Naive thymus-derived CD4-positive, alpha-beta T cell (primary cell): ENCODE data around the gene ABCC2. TPM values are rescaled to one million over a fixed set of nuclear protein-coding genes. Genes with fewer than 3 reads are reported as not detected.
"Not testable (repeated sequence)": the region's sequence is repeated elsewhere in the genome, so short reads cannot be mapped to it uniquely, and the experiment has no call there.

Experiments used
- ATAC-seq: fragments of 150-1000 bp; cut with Tn5 transposase; 2 replicates; pipeline ENCODE4 v1.10.0; 2021; ENCODE audit warnings: mild to moderate bottlenecking, moderate library complexity
- CTCF ChIA-PET: fragments of 350-600 bp; sonication (Branson Sonifier 250); formaldehyde crosslinking; loops from one replicate; lab custom pipeline; 2021; ENCODE audit warnings: antibody characterized with exemption; lab: Charles Lee
- POLR2A ChIA-PET: fragments of 350-600 bp; sonication (Branson Sonifier 250); formaldehyde crosslinking; loops from one replicate; lab custom pipeline; 2021; ENCODE audit warnings: antibody characterized with exemption, inconsistent platforms; lab: Charles Lee
- DNase-seq, 9 donors: peaks; one replicate each; pipeline versions ENCODE4 v3.0.0 to v3.0.0-alpha.2; 2020 to 2022; ENCODE audit warnings: mixed read lengths in 1 of 9
- H3K27ac ChIP-seq: one replicate; pipeline ENCODE4 v1.7.0; 2013; ENCODE audit warnings: mild to moderate bottlenecking, low read depth, low read length, moderate library complexity
- H3K27me3 ChIP-seq, 2 donors: one replicate each; pipeline ENCODE4 v1.7.0; 2013; ENCODE audit warnings: low read length in 2 of 2, mild to moderate bottlenecking in 2 of 2, moderate library complexity in 2 of 2; ENCODE audit not compliant: control insufficient read depth in 2 of 2, insufficient read depth in 2 of 2
- H3K36me3 ChIP-seq, 3 experiments: 1 replicate in 2 of 3; 2 replicates in 1 of 3; pipeline ENCODE4 v1.7.0; 2013; ENCODE audit warnings: low read length in 3 of 3, mild to moderate bottlenecking in 3 of 3, moderate library complexity in 1 of 3; ENCODE audit not compliant: insufficient read depth in 3 of 3, control insufficient read depth in 2 of 3
- H3K4me1 ChIP-seq, 2 donors: one replicate each; pipeline ENCODE4 v1.7.0; 2013; ENCODE audit warnings: low read length in 2 of 2, mild to moderate bottlenecking in 2 of 2, moderate library complexity in 1 of 2; ENCODE audit not compliant: control insufficient read depth in 2 of 2, insufficient read depth in 2 of 2
- H3K4me3 ChIP-seq: 2 replicates; pipeline ENCODE4 v1.7.0; 2013; ENCODE audit warnings: mild to moderate bottlenecking, low read length
- H3K9me3 ChIP-seq, 3 experiments: 1 replicate in 2 of 3; 2 replicates in 1 of 3; pipeline ENCODE4 v1.7.0; 2013; ENCODE audit warnings: low read length in 3 of 3; ENCODE audit not compliant: control insufficient read depth in 2 of 3
- H3K27ac Mint-ChIP-seq, 9 donors: one replicate each; pipeline ENCODE4 v1.8.0; 2020 to 2022; ENCODE audit warnings: mixed read lengths in 9 of 9, mild to moderate bottlenecking in 8 of 9, moderate library complexity in 5 of 9, inconsistent platforms in 2 of 9
- H3K27me3 Mint-ChIP-seq, 5 donors: one replicate each; pipeline ENCODE4 v1.8.0; 2021 to 2022; ENCODE audit warnings: mixed read lengths in 5 of 5, mild to moderate bottlenecking in 1 of 5
- H3K36me3 Mint-ChIP-seq, 5 donors: one replicate each; pipeline ENCODE4 v1.8.0; 2020 to 2022; ENCODE audit warnings: mixed read lengths in 5 of 5, mild to moderate bottlenecking in 3 of 5, inconsistent platforms in 1 of 5
- H3K4me1 Mint-ChIP-seq, 7 donors: one replicate each; pipeline ENCODE4 v1.8.0; 2020 to 2022; ENCODE audit warnings: mixed read lengths in 7 of 7, mild to moderate bottlenecking in 3 of 7, inconsistent platforms in 1 of 7
- H3K4me3 Mint-ChIP-seq, 10 donors: one replicate each; pipeline ENCODE4 v1.8.0; 2020 to 2022; ENCODE audit warnings: mild to moderate bottlenecking in 10 of 10, mixed read lengths in 10 of 10, moderate library complexity in 6 of 10, inconsistent platforms in 2 of 10
- H3K9me3 Mint-ChIP-seq, 11 donors: one replicate each; pipeline ENCODE4 v1.8.0; 2020 to 2022; ENCODE audit warnings: mixed read lengths in 11 of 11, mild to moderate bottlenecking in 4 of 11, inconsistent platforms in 1 of 11, moderate library complexity in 1 of 11
- intact Hi-C, 2 donors: fragments of 100-400 bp; cut with micrococcal nuclease; formaldehyde crosslinking; loops; one replicate each; pipeline ENCODE4 v1.15.1; 2023
- polyA plus RNA-seq, 2 donors: library from polyadenylated mRNA; unstranded; fragments of 300-500 nt; fragmentation: Illumina TruSeq; gene quantifications; one replicate each; pipeline ENCODE4 v1.2.3, GENCODE V29; 2021
- total RNA-seq, 6 experiments: library from RNA in 5 of 6; stranded (reverse) in 5 of 6; gene quantifications; 1 replicate in 5 of 6; 2 replicates in 1 of 6; pipeline ENCODE4 v1.2.3 and lab custom pipeline; 2021 to 2026

Gene ABCC2
- total and polyA plus RNA-seq, 7 experiments from 2014 or later: 0.95 to 7.6 (median 2.8) TPM

- ChIA-PET POLR2A (no interaction called here), CTCF (no interaction called here)
- Histone ChIP-seq H3K9me3 (no peaks in the 10 kb centered on the region), H3K4me3 (no peak overlapping the region), H3K36me3 (no peaks in the 10 kb centered on the region), H3K27ac (no peak overlapping the region), H3K27me3 (no peaks in the 10 kb centered on the region), H3K4me1 (no peaks in the 10 kb centered on the region)
- no peaks in the 10 kb centered on the region for H3K9me3 Mint-ChIP-seq
- H3K4me1 Mint-ChIP-seq: peaks cover 0 to 1% (median 0%) of the 10 kb centered on the region in 7 donors
- no peak overlapping the region for H3K4me3 Mint-ChIP-seq
- H3K36me3 Mint-ChIP-seq: peaks cover 0 to 27% (median 6%) of the 10 kb centered on the region in 5 donors
- H3K27me3 Mint-ChIP-seq: no peaks in the 10 kb centered on the region
- H3K27ac Mint-ChIP-seq: no peak overlapping the region
- ATAC-seq (no peak), DNase-seq (no peak)
- intact Hi-C loops: no loop called here
These were observed 53.5 kb downstream of the ABCC2 start for GRCh38 chr10:99835947-99836346.

DNA sequence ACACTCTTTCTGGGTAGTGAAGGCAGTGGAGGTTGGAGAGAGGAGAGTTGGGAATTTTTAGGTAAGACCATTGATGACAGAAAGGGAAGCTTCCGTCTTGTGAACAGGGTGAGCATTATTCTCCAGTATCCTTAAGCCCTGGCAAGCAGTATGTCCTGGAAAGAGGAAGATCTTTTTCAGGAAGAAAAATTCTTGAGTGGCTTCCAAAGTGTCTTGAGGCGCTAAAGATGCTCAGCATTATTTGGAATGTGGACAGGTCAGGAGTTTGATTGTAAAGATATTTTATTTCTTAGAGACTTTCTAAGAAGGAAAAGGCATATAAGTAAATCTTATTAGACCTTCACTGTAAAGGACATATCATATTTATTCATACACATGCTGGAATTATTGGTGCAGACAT lies 54.3 kb downstream of the ABCC2 start:
- no peak overlapping the region for H3K27ac Mint-ChIP-seq
- Histone ChIP-seq H3K4me3 (no peak overlapping the region), H3K36me3 (no peaks in the 10 kb centered on the region), H3K4me1 (no peaks in the 10 kb centered on the region), H3K9me3 (no peaks in the 10 kb centered on the region), H3K27ac (no peak overlapping the region), H3K27me3 (no peaks in the 10 kb centered on the region)
- CTCF ChIA-PET: no interaction called here
- no peaks in the 10 kb centered on the region for H3K9me3 Mint-ChIP-seq
- H3K4me3 Mint-ChIP-seq: no peak overlapping the region
- DNase-seq: no peak
- intact Hi-C loops: no loop called here
- POLR2A ChIA-PET: no interaction called here
- H3K36me3 Mint-ChIP-seq: peaks cover 0 to 23% (median 6%) of the 10 kb centered on the region in 5 donors
- no peaks in the 10 kb centered on the region for H3K27me3 Mint-ChIP-seq
- no peak for ATAC-seq
- H3K4me1 Mint-ChIP-seq: peaks cover 0 to 1% (median 0%) of the 10 kb centered on the region in 7 donors

DNA sequence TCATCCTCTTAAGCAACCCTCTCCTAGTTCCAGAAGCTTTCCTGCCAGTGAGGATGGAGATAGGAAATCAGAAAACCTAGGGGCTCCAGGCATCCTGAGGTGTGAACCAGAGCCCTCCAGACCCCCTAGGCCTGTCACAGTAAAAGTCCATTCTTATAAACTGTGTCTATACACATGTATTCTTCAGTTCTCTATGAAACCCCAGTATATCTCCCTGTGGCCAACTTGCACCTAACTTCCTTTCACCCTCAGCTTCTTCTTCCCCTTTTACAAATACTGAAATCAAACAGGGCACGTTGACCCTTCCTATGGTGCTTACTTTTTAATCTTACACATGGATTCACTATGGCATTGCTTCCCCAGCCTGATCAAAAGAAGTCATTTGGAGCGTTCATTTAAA lies 58.4 kb downstream of the ABCC2 start:
- intact Hi-C loops: loop anchor here in 1 of 2 donors (10.0 kb wide), 1 partner anchor 384 kb away; the partner anchor contains the start of gene CHUK
- H3K4me3 Mint-ChIP-seq, H3K4me1 ChIP-seq, H3K9me3 Mint-ChIP-seq, H3K27me3 ChIP-seq, H3K27me3 Mint-ChIP-seq, H3K4me1 Mint-ChIP-seq, DNase-seq, POLR2A ChIA-PET, H3K36me3 ChIP-seq, ATAC-seq, H3K27ac ChIP-seq, H3K4me3 ChIP-seq, H3K9me3 ChIP-seq, H3K36me3 Mint-ChIP-seq: not testable (repeated sequence)
- peak overlapping the region in 1 of 9 donors; percentile 15 for H3K27ac Mint-ChIP-seq
- CTCF ChIA-PET: interaction anchor here (0.6 kb wide), 1 partner anchor 207 kb away, joined by 3 read pairs; no protein-coding TSS in a partner anchor

- Histone ChIP-seq H3K27ac (no peak overlapping the region), H3K9me3 (no peaks in the 10 kb centered on the region), H3K27me3 (no peaks in the 10 kb centered on the region), H3K4me3 (no peak overlapping the region), H3K36me3 (no peaks in the 10 kb centered on the region), H3K4me1 (peaks cover 0 to 5% of the 10 kb centered on the region in 2 donors)
- DNase-seq (no peak), ATAC-seq (no peak)
- Mint-ChIP-seq H3K9me3 (no peaks in the 10 kb centered on the region), H3K4me1 (peaks cover 0 to 8% (median 5%) of the 10 kb centered on the region in 7 donors), H3K27me3 (peaks cover 0 to 3% (median 0%) of the 10 kb centered on the region in 5 donors), H3K27ac (peak overlapping the region in 1 of 9 donors; percentile 25), H3K36me3 (peaks cover 0 to 4% (median under 1%) of the 10 kb centered on the region in 5 donors), H3K4me3 (no peak overlapping the region)
- ChIA-PET CTCF (interaction anchor here (0.6 kb wide), 1 partner anchor 206 kb away, joined by 3 read pairs; no protein-coding TSS in a partner anchor), POLR2A (no interaction called here)
- intact Hi-C loops: loop anchor here in 1 of 2 donors (10.0 kb wide), 1 partner anchor 383 kb away; the partner anchor contains the start of gene CHUK
These were observed 59.3 kb downstream of the ABCC2 start for GRCh38 chr10:99841746-99842145.

GRCh38 chr10:99843310-99843709 lies 60.9 kb downstream of the ABCC2 start:
- Histone ChIP-seq H3K27ac (no peak overlapping the region), H3K9me3 (no peaks in the 10 kb centered on the region), H3K4me1 (peaks cover 0 to 5% of the 10 kb centered on the region in 2 donors), H3K36me3 (no peaks in the 10 kb centered on the region), H3K4me3 (no peak overlapping the region), H3K27me3 (no peaks in the 10 kb centered on the region)
- peaks cover 0 to 8% (median 5%) of the 10 kb centered on the region in 7 donors for H3K4me1 Mint-ChIP-seq
- DNase-seq (no peak), ATAC-seq (no peak)
- H3K36me3 Mint-ChIP-seq: peaks cover 0 to 4% (median 0%) of the 10 kb centered on the region in 5 donors
- peaks cover 0 to 3% (median 0%) of the 10 kb centered on the region in 5 donors for H3K27me3 Mint-ChIP-seq
- no peak overlapping the region for H3K27ac Mint-ChIP-seq
- CTCF ChIA-PET: interaction anchor here (0.6 to 5.8 kb wide), 4 partner anchors 38 to 202 kb away, joined by 3 to 77 read pairs (median 4); partner anchors contain the start of gene DNMBP
- H3K4me3 Mint-ChIP-seq: no peak overlapping the region
- POLR2A ChIA-PET: no interaction called here
- H3K9me3 Mint-ChIP-seq: no peaks in the 10 kb centered on the region
- intact Hi-C loops: loop anchor here in 1 of 2 donors (10.0 kb wide), 1 partner anchor 381 kb away; the partner anchor contains the start of gene CHUK

GRCh38 chr10:99844433-99844955 lies 62.1 kb downstream of the ABCC2 start:
- no peaks in the 10 kb centered on the region for H3K36me3 ChIP-seq
- intact Hi-C loops: loop anchor here in 1 of 2 donors (10.0 kb wide), 1 partner anchor 380 kb away; the partner anchor contains the start of gene CHUK
- POLR2A ChIA-PET: no interaction called here

More at GRCh38 chr10:99844433-99844955, 62.1 kb downstream of the ABCC2 start:
- CTCF ChIA-PET: interaction anchor here (1.1 to 5.8 kb wide), 4 partner anchors 9 to 201 kb away, joined by 3 to 77 read pairs (median 4); partner anchors contain the start of gene DNMBP
- H3K9me3 ChIP-seq: no peaks in the 10 kb centered on the region
- H3K4me3 ChIP-seq: no peak overlapping the region
- Mint-ChIP-seq H3K4me1 (peaks cover 0 to 8% (median 5%) of the 10 kb centered on the region in 7 donors), H3K4me3 (no peak overlapping the region), H3K27ac (no peak overlapping the region), H3K27me3 (peaks cover 0 to 3% (median 0%) of the 10 kb centered on the region in 5 donors), H3K9me3 (no peaks in the 10 kb centered on the region), H3K36me3 (peaks cover 0 to 4% (median 0%) of the 10 kb centered on the region in 5 donors)
- peaks cover 0 to 5% of the 10 kb centered on the region in 2 donors for H3K4me1 ChIP-seq
- ATAC-seq (no peak), DNase-seq (no peak)
- H3K27ac ChIP-seq: no peak overlapping the region
- no peaks in the 10 kb centered on the region for H3K27me3 ChIP-seq
